ENCODE measurements around the gene TXNDC8.
"Not testable (repeated sequence)": the region's sequence is repeated elsewhere in the genome, so short reads cannot be mapped to it uniquely, and the experiment has no call there.

- not testable (repeated sequence) for TF ChIP-seq CTCF, POLR2A (IDR thresholded peaks at IDR 0.05)
Observed at GRCh38 chr9:110358992-110359391, 21.3 kb upstream of the TXNDC8 start.
